KBM-7 (cell line): Measurements from ENCODE around the gene TRAPPC6A.

Experiments
- DNase-seq: peaks from one replicate; pipeline ENCODE4 v3.0.0-alpha.2; 2015
- in situ Hi-C: fragments of 300-500 bp; cut with MboI; formaldehyde crosslinking; loops from 2 replicates; pipeline ENCODE4 v1.14.3; 2020; ENCODE audit warnings: low sequenced_read_pairs, low pct_unique_long_range_greater_than_20kb, mixed read lengths

TRAPPC6A gene

GRCh38 chr19:45187421-45188100 is 9.5 kb upstream of the TRAPPC6A start:
- in situ Hi-C loops = no loop called here
- no peak for DNase-seq

- no peak for DNase-seq
- in situ Hi-C loops = no loop called here
Measured at GRCh38 chr19:45186509-45187334, 8.7 kb upstream of the TRAPPC6A start.

- DNase-seq = no peak
- in situ Hi-C loops = no loop called here
Measured at GRCh38 chr19:45184115-45184514, 6.1 kb upstream of the TRAPPC6A start.

GRCh38 chr19:45182758-45183157 is 4.7 kb upstream of the TRAPPC6A start:
- DNase-seq = no peak
- in situ Hi-C loops = no loop called here

- in situ Hi-C loops = no loop called here
- DNase-seq = no peak
Measured at GRCh38 chr19:45180936-45181335, 2.9 kb upstream of the TRAPPC6A start.

- in situ Hi-C loops = no loop called here
- no peak for DNase-seq
Measured at GRCh38 chr19:45179892-45180370, 1.9 kb upstream of the TRAPPC6A start.

GRCh38 chr19:45179072-45179891 is 1.2 kb upstream of the TRAPPC6A start:
- in situ Hi-C loops = no loop called here
- DNase-seq = no peak

- in situ Hi-C loops = no loop called here
- peak; percentile 100 for DNase-seq
Measured at GRCh38 chr19:45178262-45179071, 430 bp upstream of the TRAPPC6A start, which contains the start of gene BLOC1S3. Gene BLOC1S3, plus strand, starts transcription at chr19:45178784. Its CDS starts 513 bp downstream, at chr19:45179297.

GRCh38 chr19:45175515-45176345 is 2.3 kb downstream of the TRAPPC6A start:
- no peak for DNase-seq
- in situ Hi-C loops = no loop called here

GRCh38 chr19:45173816-45174215 is 4.2 kb downstream of the TRAPPC6A start:
- no peak for DNase-seq
- in situ Hi-C loops = no loop called here

GRCh38 chr19:45172611-45173208 is 5.3 kb downstream of the TRAPPC6A start:
- no peak for DNase-seq
- in situ Hi-C loops = no loop called here

GRCh38 chr19:45172173-45172572 is 5.9 kb downstream of the TRAPPC6A start:
- DNase-seq = no peak
- in situ Hi-C loops = no loop called here

- in situ Hi-C loops = no loop called here
- peak; percentile 87 for DNase-seq
Measured at GRCh38 chr19:45171211-45171623, 6.8 kb downstream of the TRAPPC6A start.

- in situ Hi-C loops = no loop called here
- DNase-seq = no peak
Measured at GRCh38 chr19:45170146-45171106, 7.6 kb downstream of the TRAPPC6A start.

- DNase-seq = no peak
- in situ Hi-C loops = no loop called here
Measured at GRCh38 chr19:45169602-45170001, 8.4 kb downstream of the TRAPPC6A start.

GRCh38 chr19:45168767-45169351 is 9.2 kb downstream of the TRAPPC6A start:
- DNase-seq = no peak
- in situ Hi-C loops = no loop called here
